DND-41 (cell line): Measurements from ENCODE around the gene ARHGEF17.

Experiments
- ATAC-seq: fragments of 200-7000 bp; cut with Tn5 transposase; 3 replicates; pipeline ENCODE4 v1.9.1; 2021; ENCODE audit warnings: low read depth; ENCODE audit not compliant: insufficient read depth
- DNase-seq: peaks from one replicate; pipeline ENCODE4 v3.0.0-alpha.2; 2020
- H2AFZ ChIP-seq: 2 replicates; pipeline ENCODE4 v1.6.0; 2012; ENCODE audit warnings: low read depth, low read length
- H3K27ac ChIP-seq: 2 replicates; pipeline ENCODE4 v1.5.1; 2012; ENCODE audit warnings: low read length, inconsistent platforms
- H3K27me3 ChIP-seq: fragments of 200-600 bp; sonication (generic); 2 replicates; pipeline ENCODE4 v1.6.0; 2012; ENCODE audit warnings: low read length, mild to moderate bottlenecking, inconsistent platforms; ENCODE audit not compliant: insufficient read depth, poor library complexity
- H3K36me3 ChIP-seq: 2 replicates; pipeline ENCODE4 v1.5.1; 2012; ENCODE audit warnings: low read length, inconsistent platforms; ENCODE audit not compliant: insufficient read depth
- H3K4me1 ChIP-seq: 2 replicates; pipeline ENCODE4 v1.5.1; 2012; ENCODE audit warnings: mild to moderate bottlenecking, low read length; ENCODE audit not compliant: insufficient read depth
- H3K4me2 ChIP-seq: 2 replicates; pipeline ENCODE4 v1.6.0; 2012; ENCODE audit warnings: mild to moderate bottlenecking, moderate library complexity, low read length, inconsistent platforms; ENCODE audit not compliant: insufficient read depth
- H3K4me3 ChIP-seq, 2 experiments: fragments of 200-600 bp in 1 of 2; shearing (Covaris generic) in 1 of 2; 2 replicates each; pipeline ENCODE4 v1.5.1; 2012 to 2016; ENCODE audit warnings: inconsistent platforms in 2 of 2, low read length in 2 of 2, mild to moderate bottlenecking in 2 of 2, low read depth in 1 of 2, moderate library complexity in 1 of 2
- H3K79me2 ChIP-seq: 2 replicates; pipeline ENCODE4 v1.6.0; 2012; ENCODE audit warnings: low read length, inconsistent platforms; ENCODE audit not compliant: insufficient read depth
- H3K9ac ChIP-seq: 2 replicates; pipeline ENCODE4 v1.6.0; 2012; ENCODE audit warnings: low read depth, mild to moderate bottlenecking, inconsistent platforms, low read length, moderate library complexity
- H3K9me3 ChIP-seq: 2 replicates; pipeline ENCODE4 v1.5.1; 2012; ENCODE audit warnings: low read length, moderate library complexity, mild to moderate bottlenecking, inconsistent platforms; ENCODE audit not compliant: insufficient read depth, severe bottlenecking
- H4K20me1 ChIP-seq: 2 replicates; pipeline ENCODE4 v1.6.0; 2012; ENCODE audit warnings: low read length; ENCODE audit not compliant: insufficient read depth
- EZH2 ChIP-seq: IDR thresholded peaks from 3 replicates; pipeline ENCODE4 v1.6.1; 2012; ENCODE audit warnings: borderline replicate concordance, low read depth, mild to moderate bottlenecking, moderate library complexity, low read length, inconsistent platforms; ENCODE audit not compliant: severe bottlenecking
- TF ChIP-seq, protein P1 (sequence below): IDR thresholded peaks from 2 replicates; pipeline ENCODE4 v1.5.1; 2012; ENCODE audit warnings: borderline replicate concordance, low read length, moderate library complexity, mild to moderate bottlenecking; ENCODE audit not compliant: poor library complexity, severe bottlenecking; ENCODE audit errors: extremely low read depth

Gene ARHGEF17

DNA sequence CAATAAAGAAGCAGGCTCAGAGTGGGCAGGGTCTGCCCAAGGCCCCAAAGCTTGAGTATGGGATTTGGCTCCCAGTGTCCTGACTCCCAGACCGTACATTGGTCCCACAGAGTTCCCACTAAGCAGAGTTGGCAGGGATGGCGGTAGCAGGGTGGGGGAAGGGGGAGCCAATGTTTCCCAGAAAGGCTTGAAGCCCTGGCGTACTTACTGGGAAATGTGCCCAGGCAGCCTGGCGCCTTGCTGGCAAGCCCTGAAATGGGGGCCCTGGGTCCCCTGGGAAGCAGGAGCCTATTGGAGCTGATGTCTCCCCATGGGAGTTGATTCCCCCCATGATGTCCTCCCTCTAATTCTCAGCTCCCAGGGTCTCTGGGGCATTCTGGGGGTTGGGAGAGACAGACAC lies 9.3 kb downstream of the ARHGEF17 start:
- Histone ChIP-seq H3K4me2 (no peak overlapping the region), H3K4me1 (peaks cover 20% of the 10 kb centered on the region), H3K27ac (no peak overlapping the region), H3K4me3 (no peak overlapping the region), H3K9me3 (no peaks in the 10 kb centered on the region), H4K20me1 (peaks cover 2% of the 10 kb centered on the region; the same call in 1 of the 2 replicates), H3K27me3 (no peaks in the 10 kb centered on the region), H3K36me3 (no peaks in the 10 kb centered on the region), H3K79me2 (no peaks in the 10 kb centered on the region), H3K9ac (no peak overlapping the region), H2AFZ (no peak overlapping the region)
- DNase-seq (no peak), ATAC-seq (no peak)
- TF ChIP-seq, protein P1, sequence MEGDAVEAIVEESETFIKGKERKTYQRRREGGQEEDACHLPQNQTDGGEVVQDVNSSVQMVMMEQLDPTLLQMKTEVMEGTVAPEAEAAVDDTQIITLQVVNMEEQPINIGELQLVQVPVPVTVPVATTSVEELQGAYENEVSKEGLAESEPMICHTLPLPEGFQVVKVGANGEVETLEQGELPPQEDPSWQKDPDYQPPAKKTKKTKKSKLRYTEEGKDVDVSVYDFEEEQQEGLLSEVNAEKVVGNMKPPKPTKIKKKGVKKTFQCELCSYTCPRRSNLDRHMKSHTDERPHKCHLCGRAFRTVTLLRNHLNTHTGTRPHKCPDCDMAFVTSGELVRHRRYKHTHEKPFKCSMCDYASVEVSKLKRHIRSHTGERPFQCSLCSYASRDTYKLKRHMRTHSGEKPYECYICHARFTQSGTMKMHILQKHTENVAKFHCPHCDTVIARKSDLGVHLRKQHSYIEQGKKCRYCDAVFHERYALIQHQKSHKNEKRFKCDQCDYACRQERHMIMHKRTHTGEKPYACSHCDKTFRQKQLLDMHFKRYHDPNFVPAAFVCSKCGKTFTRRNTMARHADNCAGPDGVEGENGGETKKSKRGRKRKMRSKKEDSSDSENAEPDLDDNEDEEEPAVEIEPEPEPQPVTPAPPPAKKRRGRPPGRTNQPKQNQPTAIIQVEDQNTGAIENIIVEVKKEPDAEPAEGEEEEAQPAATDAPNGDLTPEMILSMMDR, result no peak
- no peak for TF ChIP-seq EZH2

DNA sequence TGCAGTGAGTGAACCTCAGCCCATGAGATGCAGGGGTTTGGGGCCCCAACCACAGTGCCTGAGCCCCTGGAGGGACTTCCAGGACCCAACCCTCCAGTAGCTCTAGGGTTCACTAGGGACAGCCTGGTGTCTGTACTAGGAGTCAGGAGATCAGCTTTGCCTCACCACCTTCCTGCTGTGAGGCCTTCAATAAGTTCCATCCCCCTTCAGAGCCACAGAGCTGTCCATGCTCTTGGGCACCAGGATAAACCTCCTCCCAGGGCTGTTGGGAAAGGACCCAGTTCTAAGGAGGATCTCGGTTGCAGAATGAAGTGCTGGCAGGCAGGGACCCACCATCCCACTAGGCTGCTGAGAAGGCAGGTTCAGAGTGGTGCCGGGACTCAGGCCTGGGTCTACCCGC lies 9.7 kb downstream of the ARHGEF17 start:
- Histone ChIP-seq H2AFZ (no peak overlapping the region), H3K9me3 (no peaks in the 10 kb centered on the region), H3K9ac (no peak overlapping the region), H4K20me1 (peaks cover 2% of the 10 kb centered on the region; the same call in 1 of the 2 replicates), H3K79me2 (no peaks in the 10 kb centered on the region), H3K36me3 (no peaks in the 10 kb centered on the region), H3K27ac (no peak overlapping the region), H3K4me3 (no peak overlapping the region), H3K4me1 (peaks cover 20% of the 10 kb centered on the region), H3K4me2 (no peak overlapping the region), H3K27me3 (no peaks in the 10 kb centered on the region)
- no peak for DNase-seq
- TF ChIP-seq, protein P1, result no peak
- no peak for TF ChIP-seq EZH2
- ATAC-seq, result no peak

DNA sequence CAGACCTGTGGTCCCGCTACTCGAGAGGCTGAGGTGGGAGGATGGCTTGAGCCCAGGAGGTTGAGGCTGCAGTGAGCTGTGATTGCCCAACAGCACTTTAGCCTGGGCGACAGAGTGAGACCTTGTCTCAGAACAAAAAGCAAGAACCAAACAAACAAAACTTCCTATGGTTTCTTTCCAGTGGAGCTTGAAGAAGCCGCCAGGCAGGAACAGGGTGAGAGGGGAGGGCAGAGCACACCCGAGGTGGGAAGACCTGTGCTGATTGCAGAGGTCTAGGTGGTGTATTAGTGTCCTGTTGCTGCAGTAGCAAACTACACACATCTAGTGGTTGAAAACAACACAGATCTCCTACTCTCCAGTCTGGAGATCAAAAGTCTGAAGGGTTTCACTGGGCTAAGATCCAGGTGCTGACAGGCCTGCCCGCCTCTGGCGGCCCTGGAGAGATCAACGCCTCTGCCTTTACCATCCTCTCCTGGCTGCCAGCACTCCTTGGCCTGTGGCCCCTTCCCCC lies 10.5 kb downstream of the ARHGEF17 start:
- no peak for TF ChIP-seq EZH2
- TF ChIP-seq, protein P1, result no peak
- no peak overlapping the region for H3K9ac ChIP-seq
- H3K79me2 ChIP-seq, result no peaks in the 10 kb centered on the region
- no peaks in the 10 kb centered on the region for H3K9me3 ChIP-seq
- no peak overlapping the region for H2AFZ ChIP-seq
- no peaks in the 10 kb centered on the region for H3K27me3 ChIP-seq
- no peak overlapping the region for H3K27ac ChIP-seq
- no peak overlapping the region for H3K4me2 ChIP-seq
- H3K4me3 ChIP-seq, result no peak overlapping the region
- peaks cover 19% of the 10 kb centered on the region for H3K4me1 ChIP-seq
- peaks cover 2% of the 10 kb centered on the region; the same call in 1 of the 2 replicates for H4K20me1 ChIP-seq
- DNase-seq, result no peak
- no peaks in the 10 kb centered on the region for H3K36me3 ChIP-seq
- ATAC-seq, result no peak
